HFF-Myc (cell line): Measurements from ENCODE around the gene CASKIN1.

Experiments
- DNase-seq: peaks from one replicate; pipeline ENCODE4 v3.0.0-alpha.2; 2011; ENCODE audit warnings: low read depth; ENCODE audit errors: extremely low read depth
- H3K4me3 ChIP-seq: replicated peaks from 2 replicates; pipeline ENCODE4 v1.5.1; 2011; ENCODE audit warnings: low read depth, mild to moderate bottlenecking, control low read depth, low read length
- CTCF ChIP-seq: IDR thresholded peaks from 2 replicates; pipeline ENCODE4 v1.5.1; 2012; ENCODE audit warnings: mild to moderate bottlenecking, low read depth, low read length, control low read depth; ENCODE audit errors: missing control alignments

CASKIN1 gene

GRCh38 chr16:2174396-2175131, 21.8 kb downstream of the CASKIN1 start:
- TF ChIP-seq CTCF: no peak
- no peak for DNase-seq
- no peak overlapping the region for H3K4me3 ChIP-seq

DNA sequence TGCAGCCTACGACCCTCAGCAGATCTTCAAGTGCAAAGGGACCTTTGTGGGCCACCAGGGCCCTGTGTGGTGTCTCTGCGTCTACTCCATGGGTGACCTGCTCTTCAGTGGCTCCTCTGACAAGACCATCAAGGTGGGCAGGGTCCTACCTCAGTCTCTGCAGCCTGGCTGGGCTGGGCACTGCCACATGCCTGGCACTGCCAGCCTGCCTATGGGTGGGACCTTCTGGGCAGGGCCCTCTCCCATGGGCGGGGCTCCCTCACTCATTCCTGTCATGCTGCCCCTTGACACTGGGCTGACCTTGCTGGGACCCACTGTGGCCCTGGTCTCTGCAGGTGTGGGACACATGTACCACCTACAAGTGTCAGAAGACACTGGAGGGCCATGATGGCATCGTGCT, 22.5 kb downstream of the CASKIN1 start:
- H3K4me3 ChIP-seq: no peak overlapping the region
- no peak for DNase-seq
- no peak for TF ChIP-seq CTCF

GRCh38 chr16:2173366-2173765, 23.0 kb downstream of the CASKIN1 start:
- H3K4me3 ChIP-seq: no peak overlapping the region
- no peak for DNase-seq
- no peak for TF ChIP-seq CTCF

DNA sequence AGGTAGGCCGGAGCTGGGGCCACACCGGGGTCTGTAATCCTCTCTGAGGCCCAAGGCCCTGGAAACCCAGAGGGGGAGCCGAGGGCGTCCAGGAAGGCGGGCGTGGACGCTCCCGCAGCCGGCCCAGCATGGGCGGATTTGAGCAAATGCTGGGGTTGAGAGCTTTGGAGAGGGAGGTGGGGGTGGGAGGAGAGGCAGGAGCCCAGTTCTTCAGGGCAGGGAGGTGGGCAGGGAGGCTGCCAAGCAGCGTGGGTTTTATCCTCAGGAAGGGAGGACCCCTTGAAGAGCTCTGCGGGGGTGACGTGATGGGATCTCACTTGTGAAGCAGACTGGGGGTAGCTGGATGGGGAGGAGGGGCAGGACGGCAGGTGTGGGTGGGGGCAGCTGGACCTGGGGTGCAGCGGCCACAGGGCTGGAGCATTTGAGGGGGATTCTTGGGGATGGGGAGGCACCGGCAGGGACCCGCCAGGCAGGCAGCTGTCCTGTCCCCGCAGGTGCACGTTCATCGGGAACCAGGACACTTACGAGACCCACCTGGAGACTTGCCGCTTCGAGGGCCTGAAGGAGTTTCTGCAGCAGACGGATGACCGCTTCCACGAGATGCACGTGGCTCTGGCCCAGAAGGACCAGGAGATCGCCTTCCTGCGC, 23.6 kb downstream of the CASKIN1 start:
- no peak for DNase-seq
- H3K4me3 ChIP-seq: no peak overlapping the region
- TF ChIP-seq CTCF: no peak

GRCh38 chr16:2171601-2172178, 24.7 kb downstream of the CASKIN1 start:
- no peak for TF ChIP-seq CTCF
- DNase-seq: no peak
- H3K4me3 ChIP-seq: no peak overlapping the region

DNA sequence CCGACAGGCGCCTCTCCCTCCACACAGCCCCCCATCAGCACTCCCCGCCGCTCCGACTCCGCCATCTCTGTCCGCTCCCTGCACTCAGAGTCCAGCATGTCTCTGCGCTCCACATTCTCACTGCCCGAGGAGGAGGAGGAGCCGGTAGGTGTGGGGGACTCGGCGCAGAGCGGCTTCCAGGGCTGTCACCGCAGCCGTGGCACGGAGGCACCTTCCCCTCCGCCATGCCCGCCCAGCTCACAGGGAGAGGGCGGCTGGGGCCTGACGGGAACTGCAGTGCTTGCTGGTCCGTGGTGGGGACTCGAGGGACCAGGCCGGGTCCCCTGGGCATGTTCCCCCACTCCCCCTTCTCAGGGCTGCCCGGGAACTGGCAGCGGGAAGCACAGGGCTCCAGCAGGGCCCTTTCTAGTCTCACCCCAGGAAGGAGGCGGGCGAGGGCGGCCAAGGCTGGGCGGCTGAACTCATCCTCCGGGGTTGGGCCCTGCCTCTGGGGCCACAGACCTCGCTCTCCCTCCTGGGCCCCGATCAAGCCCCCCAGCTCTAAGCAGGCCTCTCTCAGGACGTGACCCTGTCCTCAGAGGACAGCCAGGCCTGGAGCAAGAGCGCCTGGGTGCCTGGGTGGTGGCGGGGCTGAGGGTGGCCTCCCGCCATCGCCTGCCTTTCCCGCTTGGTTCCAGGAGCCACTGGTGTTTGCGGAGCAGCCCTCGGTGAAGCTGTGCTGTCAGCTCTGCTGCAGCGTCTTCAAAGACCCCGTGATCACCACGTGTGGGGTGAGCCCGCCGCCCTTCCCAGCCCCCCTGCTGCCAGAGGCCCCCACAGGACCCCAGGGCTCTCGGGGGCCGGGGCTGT, 25.6 kb downstream of the CASKIN1 start:
- no peak overlapping the region for H3K4me3 ChIP-seq
- no peak for DNase-seq
- TF ChIP-seq CTCF: no peak
